GM12801 (cell line): ENCODE results near the gene KLK7.

ENCODE experiments used
- TF ChIP-seq, protein P1 (sequence below): IDR thresholded peaks from one replicate; pipeline ENCODE4 v1.5.1; 2011; ENCODE audit warnings: control low read depth; ENCODE audit not compliant: insufficient read length; ENCODE audit errors: extremely low read depth

KLK7 gene

DNA sequence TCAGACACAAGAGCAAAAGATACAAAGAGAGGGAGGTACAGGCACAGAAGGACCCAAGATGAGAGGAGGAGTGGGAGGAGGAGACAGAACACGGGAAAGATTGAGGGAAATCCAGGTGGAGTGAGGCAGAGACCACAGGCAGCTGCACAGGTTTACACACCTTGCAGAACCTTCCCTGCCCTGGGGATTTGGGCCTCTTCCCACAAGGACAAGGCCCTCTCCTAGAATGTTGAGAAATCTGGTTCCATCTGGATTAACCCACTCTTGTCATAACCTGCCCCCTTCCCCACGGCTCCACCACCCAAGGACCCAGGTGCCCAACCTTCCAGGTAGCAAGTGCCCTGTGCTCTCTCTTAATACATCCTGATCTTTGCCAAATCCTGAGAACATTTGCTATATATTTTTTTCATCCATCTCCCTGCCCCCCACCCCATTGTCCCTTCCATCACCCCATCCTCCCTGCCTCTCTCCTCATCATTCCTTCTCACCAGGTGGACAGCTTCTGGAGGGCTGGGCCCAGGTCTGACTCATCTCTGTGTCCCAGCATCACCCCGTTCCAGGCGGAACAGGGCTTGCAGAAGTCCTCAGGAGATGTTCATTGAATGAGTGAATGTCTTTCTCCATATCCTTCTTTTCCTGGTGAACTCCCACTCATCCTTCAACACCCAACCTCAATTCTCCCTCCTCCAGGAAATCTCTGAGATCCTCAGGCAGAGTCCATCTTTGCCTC is 26.5 kb upstream of the KLK7 start:
- TF ChIP-seq, protein P1, sequence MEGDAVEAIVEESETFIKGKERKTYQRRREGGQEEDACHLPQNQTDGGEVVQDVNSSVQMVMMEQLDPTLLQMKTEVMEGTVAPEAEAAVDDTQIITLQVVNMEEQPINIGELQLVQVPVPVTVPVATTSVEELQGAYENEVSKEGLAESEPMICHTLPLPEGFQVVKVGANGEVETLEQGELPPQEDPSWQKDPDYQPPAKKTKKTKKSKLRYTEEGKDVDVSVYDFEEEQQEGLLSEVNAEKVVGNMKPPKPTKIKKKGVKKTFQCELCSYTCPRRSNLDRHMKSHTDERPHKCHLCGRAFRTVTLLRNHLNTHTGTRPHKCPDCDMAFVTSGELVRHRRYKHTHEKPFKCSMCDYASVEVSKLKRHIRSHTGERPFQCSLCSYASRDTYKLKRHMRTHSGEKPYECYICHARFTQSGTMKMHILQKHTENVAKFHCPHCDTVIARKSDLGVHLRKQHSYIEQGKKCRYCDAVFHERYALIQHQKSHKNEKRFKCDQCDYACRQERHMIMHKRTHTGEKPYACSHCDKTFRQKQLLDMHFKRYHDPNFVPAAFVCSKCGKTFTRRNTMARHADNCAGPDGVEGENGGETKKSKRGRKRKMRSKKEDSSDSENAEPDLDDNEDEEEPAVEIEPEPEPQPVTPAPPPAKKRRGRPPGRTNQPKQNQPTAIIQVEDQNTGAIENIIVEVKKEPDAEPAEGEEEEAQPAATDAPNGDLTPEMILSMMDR, result no peak

DNA sequence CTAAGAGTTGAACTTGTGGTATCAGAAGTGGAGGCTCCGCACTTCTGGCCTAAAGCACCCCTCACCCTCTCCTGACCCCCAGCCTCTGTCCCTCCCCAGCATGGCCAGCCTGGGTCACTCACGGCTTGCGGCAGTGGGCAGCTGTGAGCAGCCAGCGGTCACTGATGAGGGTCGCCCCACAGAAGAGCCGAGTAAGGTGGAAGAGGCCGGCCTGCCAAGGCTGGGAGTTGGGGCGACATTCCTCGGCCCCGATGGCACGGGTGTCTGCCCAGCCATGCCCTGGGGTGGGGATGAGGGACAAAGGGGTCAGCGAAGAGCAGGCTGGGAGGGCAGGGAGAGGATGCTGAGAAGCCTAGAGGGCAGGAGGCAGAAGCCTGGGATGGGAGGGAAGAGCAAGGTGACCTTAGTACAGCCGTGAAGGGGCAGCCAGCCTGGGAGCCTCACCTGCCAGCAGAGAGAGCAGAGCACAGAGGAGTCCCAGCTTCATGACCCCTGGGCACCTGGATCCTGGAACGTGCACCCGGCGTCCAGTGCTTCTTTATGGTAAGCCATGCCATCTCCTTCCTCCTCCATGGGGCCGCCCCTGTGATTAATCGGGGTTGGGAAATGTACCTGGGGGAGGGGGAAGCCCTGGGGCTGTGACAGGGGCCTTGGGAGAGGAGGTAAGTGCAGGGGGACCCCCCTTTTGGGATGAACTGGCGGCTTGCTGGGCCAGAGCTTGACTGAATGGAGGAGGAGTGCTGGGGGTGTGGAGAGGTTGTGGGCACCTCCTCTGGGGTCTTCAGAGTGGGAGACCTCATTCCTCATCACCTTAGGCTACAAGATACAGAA is 25.6 kb upstream of the KLK7 start:
- TF ChIP-seq, protein P1, result no peak

DNA sequence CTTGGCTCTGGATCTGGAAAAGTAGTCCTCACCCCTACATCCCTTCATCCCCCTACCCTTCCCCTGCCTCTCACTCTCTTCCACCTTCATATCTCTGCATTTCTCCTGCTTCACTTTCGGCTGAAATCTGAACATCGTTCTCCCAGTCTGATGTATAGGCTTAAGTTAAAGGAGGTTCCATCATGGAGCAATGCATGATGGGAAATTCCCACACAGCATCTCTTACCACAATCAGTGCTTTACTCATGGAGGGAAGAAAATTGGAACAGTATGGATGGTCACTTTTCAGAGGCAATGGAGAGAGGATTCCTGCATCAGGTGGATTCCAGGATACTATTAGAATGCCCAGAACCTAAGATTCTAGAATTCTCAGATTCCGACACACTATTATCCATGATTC is 23.8 kb upstream of the KLK7 start:
- TF ChIP-seq, protein P1, result no peak

DNA sequence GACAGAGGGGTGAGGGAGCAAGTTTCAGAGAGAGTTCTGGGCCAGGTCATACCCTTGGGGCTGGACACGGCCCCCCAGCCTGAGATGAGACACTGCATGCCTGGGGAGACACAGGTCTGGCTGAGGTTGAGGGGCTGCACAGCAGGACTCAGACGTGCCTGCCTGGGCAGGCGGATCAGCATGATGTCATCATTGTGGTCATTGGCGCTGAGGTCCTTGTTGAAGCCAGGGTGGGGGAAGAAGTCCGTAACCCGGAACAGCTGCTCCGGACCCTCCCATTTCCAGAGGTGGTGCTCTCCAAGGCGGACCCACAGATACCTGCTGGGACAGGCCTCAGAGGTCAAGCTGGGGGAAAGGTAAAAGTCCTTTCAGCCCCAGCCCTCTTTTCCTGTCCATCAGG is 22.7 kb upstream of the KLK7 start:
- TF ChIP-seq, protein P1, result no peak

DNA sequence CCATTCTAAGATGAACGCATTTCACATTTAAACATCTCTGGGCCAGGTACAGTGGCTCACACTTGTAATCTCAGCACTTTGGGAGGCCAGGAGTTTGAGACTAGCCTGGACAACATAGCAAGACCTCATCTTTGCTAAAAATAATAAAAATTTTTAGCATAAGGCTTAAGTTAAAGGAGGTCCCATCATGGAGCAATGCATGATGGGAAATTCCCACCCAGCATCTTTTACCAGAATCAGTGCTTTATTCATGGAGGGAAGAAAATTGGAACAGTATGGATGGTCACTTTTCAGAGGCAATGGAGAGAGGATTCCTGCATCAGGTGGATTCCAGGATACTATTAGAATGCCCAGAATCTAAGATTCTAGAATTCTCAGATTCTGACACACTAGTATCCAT is 21.5 kb upstream of the KLK7 start:
- TF ChIP-seq, protein P1, result no peak

DNA sequence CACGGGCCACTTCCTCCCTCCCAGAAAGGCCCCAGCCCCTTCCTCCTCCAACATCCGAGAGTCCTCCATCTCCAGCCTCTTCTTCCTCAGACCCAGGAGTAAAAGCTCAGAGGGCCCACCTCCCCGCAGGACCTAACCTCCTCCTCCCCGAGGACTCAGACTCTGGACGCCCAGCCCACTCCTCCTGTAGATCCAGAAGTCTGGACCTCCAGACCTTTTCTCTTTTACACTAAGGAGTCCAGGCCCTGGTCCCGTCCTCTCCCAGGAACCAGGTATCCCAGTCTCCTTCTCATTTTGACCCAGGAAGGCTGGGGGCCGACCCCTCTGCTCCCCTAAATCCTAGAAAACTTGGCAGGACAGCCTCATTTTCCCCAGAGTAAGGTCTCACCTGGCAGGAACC is 19.6 kb upstream of the KLK7 start:
- TF ChIP-seq, protein P1, result no peak

DNA sequence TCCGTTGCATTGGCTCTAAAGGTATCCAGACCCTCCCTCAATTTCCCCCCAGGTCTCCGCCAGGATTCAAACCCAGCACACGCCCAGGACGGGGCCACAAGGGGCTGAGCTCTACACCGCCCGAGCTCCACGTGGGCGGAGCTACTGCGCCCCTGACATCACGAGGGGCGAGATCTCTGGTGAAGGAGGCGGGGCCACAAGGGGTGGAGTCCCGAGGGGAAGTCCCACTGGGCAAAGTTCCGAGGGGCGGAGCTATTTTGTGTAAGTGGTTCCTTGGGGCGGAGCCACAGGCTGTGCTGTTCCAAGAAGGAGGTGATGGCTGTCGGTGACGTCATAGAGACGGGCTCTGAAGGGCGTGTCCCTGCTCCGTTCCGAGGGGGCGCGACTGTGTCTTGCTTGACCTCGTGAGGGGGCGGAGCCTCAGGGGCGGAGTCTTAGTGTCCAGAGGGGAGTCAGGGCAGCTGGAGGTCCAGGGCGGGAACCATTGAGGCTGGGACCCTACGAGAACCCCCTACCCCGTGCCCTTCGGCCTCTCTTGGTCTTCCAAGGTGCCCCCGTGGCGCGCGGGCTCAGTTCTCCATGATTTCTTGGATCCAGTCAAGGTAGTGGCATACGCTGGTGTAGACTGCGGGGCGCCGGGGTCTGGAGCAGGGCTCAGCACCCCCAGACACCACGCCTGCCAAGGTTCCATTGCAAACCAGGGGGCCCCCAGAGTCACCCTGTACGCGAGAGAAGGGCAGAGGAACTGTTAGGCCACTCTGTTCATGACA is 19.0 kb upstream of the KLK7 start:
- TF ChIP-seq, protein P1, result no peak
